ENCODE measurements around the gene NUDT4.

DNA sequence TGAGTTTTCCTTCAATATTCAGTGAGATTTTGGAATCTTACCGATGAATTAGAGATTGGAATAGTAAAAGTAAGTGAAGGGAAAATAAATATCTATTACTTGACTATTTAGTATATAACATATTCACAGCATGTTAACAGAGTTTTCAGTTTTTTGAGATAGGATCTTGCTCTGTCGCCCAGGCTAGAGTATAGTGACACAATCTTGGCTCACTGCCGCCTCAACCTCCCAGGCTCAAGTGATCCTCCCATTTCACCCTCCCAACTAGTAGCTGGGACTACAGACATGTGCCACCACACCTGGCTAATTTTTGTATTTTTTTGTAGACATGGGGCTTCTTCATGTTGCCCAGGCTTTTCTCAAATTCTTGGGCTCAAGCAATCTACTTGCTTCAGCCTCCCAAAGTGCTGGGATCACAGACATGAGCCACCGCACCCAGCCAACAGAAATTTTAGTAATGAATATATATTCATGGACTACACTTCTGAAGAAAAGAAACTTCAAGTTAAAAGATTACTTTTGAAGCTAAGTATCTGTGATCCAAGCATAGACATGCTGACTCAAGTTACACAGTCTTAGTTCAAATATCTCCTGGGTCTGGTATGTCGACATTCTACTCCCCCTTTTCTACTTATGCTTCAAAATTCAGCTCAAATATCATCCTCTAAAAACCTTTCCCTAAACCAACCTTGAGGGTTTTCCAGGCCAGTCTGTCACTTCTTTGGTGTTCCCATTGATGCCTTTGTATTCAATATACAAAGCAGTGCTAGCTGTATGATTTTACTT, 50.2 kb downstream of the NUDT4 start:
- TF ChIP-seq EZH2 (IDR thresholded peaks at IDR 0.05; ENCODE audit: low read length) = no peak
- TF ChIP-seq, protein P1, sequence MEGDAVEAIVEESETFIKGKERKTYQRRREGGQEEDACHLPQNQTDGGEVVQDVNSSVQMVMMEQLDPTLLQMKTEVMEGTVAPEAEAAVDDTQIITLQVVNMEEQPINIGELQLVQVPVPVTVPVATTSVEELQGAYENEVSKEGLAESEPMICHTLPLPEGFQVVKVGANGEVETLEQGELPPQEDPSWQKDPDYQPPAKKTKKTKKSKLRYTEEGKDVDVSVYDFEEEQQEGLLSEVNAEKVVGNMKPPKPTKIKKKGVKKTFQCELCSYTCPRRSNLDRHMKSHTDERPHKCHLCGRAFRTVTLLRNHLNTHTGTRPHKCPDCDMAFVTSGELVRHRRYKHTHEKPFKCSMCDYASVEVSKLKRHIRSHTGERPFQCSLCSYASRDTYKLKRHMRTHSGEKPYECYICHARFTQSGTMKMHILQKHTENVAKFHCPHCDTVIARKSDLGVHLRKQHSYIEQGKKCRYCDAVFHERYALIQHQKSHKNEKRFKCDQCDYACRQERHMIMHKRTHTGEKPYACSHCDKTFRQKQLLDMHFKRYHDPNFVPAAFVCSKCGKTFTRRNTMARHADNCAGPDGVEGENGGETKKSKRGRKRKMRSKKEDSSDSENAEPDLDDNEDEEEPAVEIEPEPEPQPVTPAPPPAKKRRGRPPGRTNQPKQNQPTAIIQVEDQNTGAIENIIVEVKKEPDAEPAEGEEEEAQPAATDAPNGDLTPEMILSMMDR (optimal IDR thresholded peaks at IDR 0.05 in 1 of 3, IDR thresholded peaks at IDR 0.05 in 1 of 3, conservative IDR thresholded peaks at IDR 0.05 in 1 of 3; ENCODE audit: extremely low read depth in 1 of 3, insufficient read depth in 2 of 3, low read length in 3 of 3) = no peak

All from keratinocyte (primary cell).